ENCODE results near the gene PLD4. TPM values are rescaled to one million over a fixed set of nuclear protein-coding genes. Genes with fewer than 3 reads are reported as not detected.

Gene PLD4
- total RNA-seq, 4 donors from 2014 or later: 2.4 TPM; not detected in 3

DNA sequence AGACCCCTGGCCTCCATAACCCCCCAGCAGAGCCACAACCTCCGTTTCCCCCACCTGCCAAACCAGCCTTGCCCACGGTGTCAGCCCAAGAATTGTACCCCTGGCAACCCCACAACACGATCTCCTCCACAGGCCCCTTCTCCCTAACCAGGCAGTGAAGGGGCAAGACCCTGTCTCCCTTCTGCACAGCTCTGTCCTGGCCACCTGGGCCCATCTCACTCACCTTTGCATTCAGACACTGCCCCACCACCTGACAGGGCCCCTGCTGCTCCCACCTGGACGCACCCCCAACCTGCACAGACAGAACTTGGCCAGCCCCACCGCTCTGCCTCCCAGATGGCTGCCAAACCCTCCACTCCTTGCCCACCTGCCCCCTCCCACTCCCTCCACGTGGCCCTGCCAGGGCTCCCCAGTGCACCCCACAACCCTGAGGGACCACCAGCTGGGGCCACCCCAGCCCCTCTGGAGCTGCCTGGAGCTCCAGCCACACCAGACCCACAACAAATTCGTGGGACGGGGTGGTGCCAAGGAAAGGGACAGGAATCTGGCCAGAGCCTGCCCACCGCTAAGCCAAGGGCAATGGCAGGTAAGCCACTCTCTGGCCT is 41.7 kb downstream of the PLD4 start:
- DNase-seq (ENCODE audit: low spot score in 2 of 2): no peak
- Histone ChIP-seq H3K4me3 (no peak overlapping the region), H3K4me1 (peaks cover 0 to 47% (median 15%) of the 10 kb centered on the region in 4 donors), H3K27ac (peak overlapping the region; percentile 28 to 92 (median 70)), H3K36me3 (no peaks in the 10 kb centered on the region), H3K9me3 (no peaks in the 10 kb centered on the region), H3K27me3 (peaks cover 0 to 26% of the 10 kb centered on the region in 2 donors)
- TF ChIP-seq, protein P1, sequence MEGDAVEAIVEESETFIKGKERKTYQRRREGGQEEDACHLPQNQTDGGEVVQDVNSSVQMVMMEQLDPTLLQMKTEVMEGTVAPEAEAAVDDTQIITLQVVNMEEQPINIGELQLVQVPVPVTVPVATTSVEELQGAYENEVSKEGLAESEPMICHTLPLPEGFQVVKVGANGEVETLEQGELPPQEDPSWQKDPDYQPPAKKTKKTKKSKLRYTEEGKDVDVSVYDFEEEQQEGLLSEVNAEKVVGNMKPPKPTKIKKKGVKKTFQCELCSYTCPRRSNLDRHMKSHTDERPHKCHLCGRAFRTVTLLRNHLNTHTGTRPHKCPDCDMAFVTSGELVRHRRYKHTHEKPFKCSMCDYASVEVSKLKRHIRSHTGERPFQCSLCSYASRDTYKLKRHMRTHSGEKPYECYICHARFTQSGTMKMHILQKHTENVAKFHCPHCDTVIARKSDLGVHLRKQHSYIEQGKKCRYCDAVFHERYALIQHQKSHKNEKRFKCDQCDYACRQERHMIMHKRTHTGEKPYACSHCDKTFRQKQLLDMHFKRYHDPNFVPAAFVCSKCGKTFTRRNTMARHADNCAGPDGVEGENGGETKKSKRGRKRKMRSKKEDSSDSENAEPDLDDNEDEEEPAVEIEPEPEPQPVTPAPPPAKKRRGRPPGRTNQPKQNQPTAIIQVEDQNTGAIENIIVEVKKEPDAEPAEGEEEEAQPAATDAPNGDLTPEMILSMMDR (IDR thresholded peaks at IDR 0.05): no peak
- TF ChIP-seq POLR2A (IDR thresholded peaks at IDR 0.05): no peak
- TF ChIP-seq EP300 (IDR thresholded peaks at IDR 0.05): no peak
- 82% methylated on average over 8 to 9 of the region's 9 CpGs for WGBS, 2 donors

DNA sequence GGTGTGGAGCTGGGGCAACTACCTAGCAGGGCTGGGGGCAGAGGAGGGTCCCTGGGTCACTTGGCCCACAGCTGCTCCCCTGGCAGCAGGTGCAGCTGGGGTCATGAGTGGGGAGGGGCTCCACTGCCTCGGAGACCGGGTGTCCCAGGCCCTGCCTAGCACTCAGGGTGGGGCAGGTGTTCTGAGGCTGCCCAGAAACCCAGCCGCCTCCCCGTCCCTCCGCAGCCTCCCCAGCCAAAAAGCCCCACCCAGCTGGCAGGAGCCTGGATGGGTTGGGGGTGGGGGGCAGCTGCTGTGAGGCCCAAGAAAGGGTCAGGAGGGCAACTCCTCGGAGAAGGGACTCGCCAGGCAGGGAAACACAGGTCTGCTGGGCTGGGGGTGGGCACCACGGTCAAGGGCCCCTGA is 42.3 kb downstream of the PLD4 start:
- no peak for DNase-seq (ENCODE audit: low spot score in 2 of 2)
- Histone ChIP-seq H3K27ac (peak overlapping the region; percentile 28 to 92 (median 70)), H3K36me3 (no peaks in the 10 kb centered on the region), H3K27me3 (peaks cover 0 to 26% of the 10 kb centered on the region in 2 donors), H3K4me1 (peaks cover 0 to 53% (median 17%) of the 10 kb centered on the region in 4 donors), H3K4me3 (peak overlapping the region in 1 of 4 donors; percentile 50), H3K9me3 (no peaks in the 10 kb centered on the region)
- WGBS, 2 donors: 25 to 44% methylated on average over 4 to 8 of the region's 8 CpGs
- TF ChIP-seq, protein P1 (IDR thresholded peaks at IDR 0.05): no peak
- TF ChIP-seq POLR2A (IDR thresholded peaks at IDR 0.05): no peak
- TF ChIP-seq EP300 (IDR thresholded peaks at IDR 0.05): no peak

DNA sequence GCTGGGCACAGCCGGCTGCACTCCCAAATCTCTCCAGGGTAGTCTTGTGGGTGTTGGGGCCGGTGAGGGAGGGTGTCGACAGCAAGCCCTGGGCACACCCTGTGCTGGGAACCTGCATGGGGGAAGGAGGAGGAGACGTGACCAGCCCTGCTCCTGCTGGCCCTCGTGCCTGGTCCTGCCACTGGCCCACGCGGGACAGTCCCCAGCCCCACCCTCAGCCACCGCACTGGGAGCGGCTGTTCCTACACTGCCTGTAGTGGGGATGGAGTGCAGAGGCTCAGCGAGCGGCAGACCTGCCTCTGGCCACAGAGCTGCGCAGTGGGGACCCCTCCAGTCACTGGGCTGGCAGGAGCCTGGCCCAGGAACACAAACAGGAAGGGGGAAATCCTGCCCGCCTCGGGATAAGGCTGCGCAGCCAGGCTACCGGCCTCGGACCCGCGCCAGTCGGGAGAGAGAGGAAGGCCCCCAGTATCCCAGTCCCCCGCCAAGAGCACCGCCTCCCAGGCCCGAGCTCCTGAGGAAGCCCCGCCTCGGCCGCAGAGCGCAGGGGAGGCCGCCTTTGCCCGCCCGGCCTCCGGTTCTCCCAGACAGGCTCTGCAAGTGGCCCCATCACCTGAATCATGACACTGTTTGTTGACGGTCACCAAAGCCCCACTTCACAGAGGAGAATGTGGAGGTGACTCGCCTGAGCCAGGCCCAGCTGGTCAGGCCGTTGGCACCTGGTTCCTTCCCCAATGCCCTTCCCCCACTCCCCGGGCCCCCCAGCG is 42.9 kb downstream of the PLD4 start:
- no peak for DNase-seq (ENCODE audit: low spot score in 2 of 2)
- Histone ChIP-seq H3K27me3 (peaks cover 0 to 26% of the 10 kb centered on the region in 2 donors), H3K4me3 (peak overlapping the region; percentile 19 to 50 (median 26)), H3K9me3 (no peaks in the 10 kb centered on the region), H3K36me3 (no peaks in the 10 kb centered on the region), H3K4me1 (peaks cover 0 to 59% (median 20%) of the 10 kb centered on the region in 4 donors), H3K27ac (peak overlapping the region; percentile 28 to 92 (median 70))
- WGBS, 2 donors: 6 to 7% methylated on average over 12 to 23 of the region's 36 CpGs
- TF ChIP-seq, protein P1 (IDR thresholded peaks at IDR 0.05): peak in 1 of 5 experiments; percentile 18
- TF ChIP-seq EP300 (IDR thresholded peaks at IDR 0.05) (peak in 1 of 2 donors; percentile 33), POLR2A (IDR thresholded peaks at IDR 0.05) (no peak)

DNA sequence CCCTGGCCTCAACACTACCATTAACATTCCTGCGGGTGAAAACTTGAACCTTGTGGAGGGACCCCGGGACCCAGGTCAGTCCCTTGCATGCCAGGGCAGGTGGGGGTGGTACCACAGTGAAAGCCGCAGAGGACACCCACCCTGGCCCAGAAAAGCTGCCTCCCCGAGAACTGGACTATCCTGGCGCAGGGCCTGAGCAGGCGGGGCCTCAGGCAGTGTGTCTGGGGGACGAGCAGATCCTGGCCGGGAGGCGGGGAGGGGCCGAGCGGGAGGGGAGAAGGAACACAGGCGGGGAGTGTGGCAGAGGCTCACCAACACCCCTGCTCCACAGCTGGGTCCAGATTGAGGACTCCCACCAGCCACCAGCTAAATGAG is 43.5 kb downstream of the PLD4 start:
- peak; percentile 69 to 74 for DNase-seq (ENCODE audit: low spot score in 2 of 2)
- peak overlapping the region; percentile 19 to 50 (median 26) for H3K4me3 ChIP-seq
- H3K36me3 ChIP-seq: no peaks in the 10 kb centered on the region
- TF ChIP-seq POLR2A (IDR thresholded peaks at IDR 0.05) (no peak), EP300 (IDR thresholded peaks at IDR 0.05) (no peak)
- TF ChIP-seq, protein P1 (IDR thresholded peaks at IDR 0.05): no peak
- peaks cover 0 to 65% (median 25%) of the 10 kb centered on the region in 4 donors for H3K4me1 ChIP-seq
- H3K27ac ChIP-seq: peak overlapping the region; percentile 28 to 92 (median 70)
- no peaks in the 10 kb centered on the region for H3K9me3 ChIP-seq
- WGBS, 2 donors: 3 to 12% methylated on average over 12 of the region's 12 CpGs
- H3K27me3 ChIP-seq: peaks cover 0 to 26% of the 10 kb centered on the region in 2 donors
